ENCODE measurements around the gene PIN1. TPM values are rescaled to one million over a fixed set of nuclear protein-coding genes. Genes with fewer than 3 reads are reported as not detected.
"Not testable (repeated sequence)": the region's sequence is repeated elsewhere in the genome, so short reads cannot be mapped to it uniquely, and the experiment has no call there.

PIN1 gene
- polyA plus RNA-seq = 77.4 TPM

DNA sequence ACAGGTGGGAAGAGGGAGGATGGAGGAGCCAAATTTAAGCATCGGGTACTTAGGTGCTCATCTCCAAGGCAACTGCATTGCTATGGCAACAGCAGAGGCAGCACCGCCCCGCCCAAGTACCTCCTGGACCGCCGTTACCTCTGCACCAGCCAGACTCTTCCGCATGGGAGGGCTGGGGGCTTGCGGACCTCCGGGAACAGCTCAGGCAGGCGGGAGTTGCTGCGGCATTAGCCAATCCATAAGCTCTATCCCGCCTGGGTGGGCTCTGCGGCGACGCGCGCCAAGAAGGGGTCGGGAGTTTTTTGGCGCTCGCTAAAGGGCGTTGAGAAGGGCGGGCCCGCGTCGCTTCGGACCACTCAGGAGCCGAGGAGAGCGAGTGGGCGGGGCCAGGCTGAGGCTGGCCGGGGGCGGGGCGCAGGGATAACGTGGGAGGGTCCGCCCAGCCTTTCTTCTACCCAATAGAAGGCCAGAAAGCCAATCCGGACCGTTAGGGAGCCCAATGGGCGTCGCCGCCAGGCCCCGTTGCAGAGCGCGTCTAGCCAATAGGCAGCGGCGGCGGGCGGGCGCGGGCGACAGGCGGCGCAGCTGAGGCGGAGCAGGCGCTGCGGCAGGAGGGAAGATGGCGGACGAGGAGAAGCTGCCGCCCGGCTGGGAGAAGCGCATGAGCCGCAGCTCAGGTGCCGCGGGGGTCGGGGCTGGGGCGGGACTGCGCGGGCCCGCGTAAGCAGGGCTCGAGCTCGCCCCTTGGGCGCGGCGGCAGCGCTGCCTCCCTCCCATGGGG is at the start of gene PIN1:
PIN1 (plus strand) TSS at position 593 of the 781 bp plus-strand sequence; CDS start at position 620, 27 bp downstream.
- Mint-ChIP-seq H3K9me3 (no peaks in the 10 kb centered on the region), H3K27me3 (no peaks in the 10 kb centered on the region), H3K36me3 (peaks cover 9% of the 10 kb centered on the region), H3K4me1 (peaks cover 4 to 15% (median 11%) of the 10 kb centered on the region in 3 donors), H3K4me3 (peak within 1 kb of the TSS; percentile 93 to 99 (median 98)), H3K27ac (peak within 1 kb of the TSS; percentile 67 to 98 (median 93))

DNA sequence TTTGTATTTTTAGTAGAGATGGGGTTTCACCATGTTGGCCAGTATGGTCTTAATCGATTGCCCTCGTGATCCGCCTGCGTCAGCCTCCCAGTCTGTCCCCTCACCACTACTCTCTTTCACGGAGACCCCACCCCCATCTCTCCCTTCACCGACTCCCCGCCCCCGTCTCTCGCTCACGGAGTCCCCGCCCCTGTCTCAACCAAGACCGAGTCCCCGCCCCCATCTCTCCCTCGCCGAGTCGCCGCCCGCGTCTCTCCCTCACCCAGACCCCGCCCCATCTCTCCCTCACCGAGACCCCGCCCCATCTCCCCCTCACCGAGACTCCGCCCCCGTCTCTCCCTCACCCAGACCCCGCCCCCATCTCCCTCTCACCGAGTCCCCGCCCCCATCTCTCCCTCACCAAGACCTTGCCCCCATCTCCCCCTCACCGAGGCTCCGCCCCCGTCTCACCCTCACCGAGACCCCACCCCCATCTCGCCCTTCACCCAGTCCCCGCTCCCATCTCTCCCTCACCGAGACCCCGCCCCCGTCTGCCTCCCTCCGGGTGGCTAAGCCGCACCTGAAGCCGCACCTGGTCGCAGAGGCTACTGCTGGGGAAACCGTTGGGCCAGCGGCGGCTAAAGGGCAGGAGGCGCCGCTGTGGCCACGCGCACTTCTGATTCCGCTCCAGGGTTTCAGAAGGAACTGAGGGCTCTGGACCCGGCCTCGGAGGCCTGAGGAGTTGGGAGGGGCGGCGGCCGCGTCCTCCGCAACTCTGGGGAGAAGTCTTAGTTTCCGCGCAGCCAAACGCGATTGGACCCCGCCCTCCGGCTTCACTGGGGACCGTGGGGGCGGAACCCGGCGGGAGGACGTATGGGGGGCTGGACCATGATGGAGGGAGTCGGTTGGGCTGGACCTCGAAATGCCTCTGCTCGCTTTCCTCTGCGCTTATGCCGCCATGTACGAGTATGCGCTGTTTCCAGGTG is 49.5 kb upstream of the PIN1 start:
- Mint-ChIP-seq H3K36me3 (no peaks in the 10 kb centered on the region), H3K4me3 (peak overlapping the region; percentile 90 to 97 (median 94)), H3K27me3 (no peaks in the 10 kb centered on the region), H3K27ac (peak overlapping the region; percentile 87 to 97 (median 94)), H3K4me1 (peaks cover 6 to 11% (median 7%) of the 10 kb centered on the region in 3 donors), H3K9me3 (no peaks in the 10 kb centered on the region)

DNA sequence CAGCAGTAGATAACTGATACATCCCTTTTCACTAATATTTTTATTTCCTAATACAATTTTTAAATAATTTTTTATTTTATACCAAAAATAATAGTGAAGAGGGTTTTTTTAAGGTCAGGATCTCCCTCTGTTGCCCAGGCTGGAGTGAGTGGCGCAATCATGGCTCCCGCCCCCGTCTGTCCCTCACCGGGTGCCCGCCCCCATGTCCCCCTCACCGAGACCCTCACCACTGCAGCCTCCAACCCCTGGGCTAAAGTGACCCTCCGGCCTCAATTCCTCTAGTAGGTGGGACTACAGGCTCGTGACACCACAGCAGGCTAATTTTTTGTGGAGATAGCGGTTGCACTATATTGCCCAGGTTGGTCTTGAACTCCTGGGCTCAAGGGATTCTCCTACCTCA is 48.8 kb upstream of the PIN1 start:
- Mint-ChIP-seq H3K4me3 (peak overlapping the region; percentile 90 to 97 (median 94)), H3K36me3 (no peaks in the 10 kb centered on the region), H3K4me1 (peaks cover 6 to 14% (median 7%) of the 10 kb centered on the region in 3 donors), H3K27me3 (no peaks in the 10 kb centered on the region), H3K9me3 (no peaks in the 10 kb centered on the region), H3K27ac (peak overlapping the region in 2 of 3 donors; percentile 94 to 97)

DNA sequence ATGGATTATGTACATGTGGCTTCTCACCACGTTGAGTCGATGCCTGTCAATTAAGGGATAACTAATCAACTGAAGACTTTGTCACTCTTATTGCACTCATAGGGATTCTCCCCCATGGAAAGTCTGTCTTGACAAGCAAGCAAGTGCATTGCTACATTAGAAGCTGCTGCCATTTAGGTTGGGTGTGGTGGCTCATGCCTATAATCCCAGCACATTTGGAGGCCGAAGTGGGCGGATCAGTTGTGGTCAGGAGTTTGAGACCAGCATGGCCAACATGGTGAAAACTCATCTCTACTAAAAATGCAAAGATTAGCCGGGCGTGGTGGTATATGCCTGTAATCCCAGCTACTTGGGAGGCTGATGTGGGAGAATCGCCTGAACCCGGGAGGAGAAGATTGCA is 48.3 kb upstream of the PIN1 start:
- Mint-ChIP-seq H3K4me1 (peaks cover 6 to 16% (median 9%) of the 10 kb centered on the region in 3 donors), H3K27ac (peak overlapping the region in 1 of 3 donors; percentile 94), H3K4me3 (peak overlapping the region; percentile 70 to 97 (median 90)), H3K9me3 (no peaks in the 10 kb centered on the region), H3K27me3 (no peaks in the 10 kb centered on the region), H3K36me3 (no peaks in the 10 kb centered on the region)

DNA sequence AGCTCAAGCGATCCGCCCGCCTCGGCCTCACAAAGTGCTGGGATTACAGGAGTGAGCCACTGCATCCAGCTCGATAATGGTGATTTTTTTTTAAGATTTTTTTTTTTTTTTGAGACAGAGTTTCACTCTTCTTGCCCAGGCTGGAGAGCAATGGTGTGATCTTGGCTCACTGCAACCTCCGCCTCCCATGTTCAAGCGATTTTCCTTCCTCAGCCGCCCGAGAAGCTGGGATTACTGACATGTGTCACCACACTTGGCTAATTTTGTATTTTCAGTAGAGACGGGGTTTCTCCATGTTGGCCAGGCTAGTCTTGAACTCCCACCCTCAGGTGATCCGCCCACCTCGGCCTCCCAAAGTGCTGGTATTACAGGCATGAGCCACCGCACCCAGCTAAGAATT is 46.5 kb upstream of the PIN1 start:
- not testable (repeated sequence) for H3K36me3 Mint-ChIP-seq, H3K27me3 Mint-ChIP-seq, H3K9me3 Mint-ChIP-seq
- Mint-ChIP-seq H3K27ac (peak overlapping the region in 1 of 3 donors; percentile 90), H3K4me1 (peaks cover 10 to 21% (median 14%) of the 10 kb centered on the region in 3 donors), H3K4me3 (peak overlapping the region in 2 of 4 donors; percentile 22 to 68)

DNA sequence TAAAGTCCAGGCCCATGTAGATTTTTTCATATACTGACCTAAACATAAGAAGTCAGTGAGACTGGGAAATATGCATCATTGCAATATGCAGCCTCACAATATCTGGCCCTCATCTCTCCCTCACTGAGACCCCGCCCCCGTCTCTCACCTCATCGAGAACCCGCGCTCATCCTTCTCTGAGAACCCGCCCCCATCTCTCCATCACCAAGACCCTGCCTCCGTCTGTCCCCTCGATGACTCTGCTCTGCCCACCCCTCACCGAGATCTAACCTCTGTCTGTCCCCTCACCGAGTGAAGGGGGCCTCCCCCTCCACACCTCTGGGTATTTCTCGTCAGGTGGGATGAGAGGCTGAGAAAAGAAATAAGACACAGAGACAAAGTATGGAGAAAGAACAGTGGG is 46.1 kb upstream of the PIN1 start:
- no peaks in the 10 kb centered on the region for H3K36me3 Mint-ChIP-seq
- no peaks in the 10 kb centered on the region for H3K27me3 Mint-ChIP-seq
- peaks cover 0 to 5% (median 3%) of the 10 kb centered on the region in 3 donors for H3K9me3 Mint-ChIP-seq
- peaks cover 12 to 21% (median 14%) of the 10 kb centered on the region in 3 donors for H3K4me1 Mint-ChIP-seq
- peak overlapping the region in 2 of 4 donors; percentile 25 to 68 for H3K4me3 Mint-ChIP-seq
- H3K27ac Mint-ChIP-seq = peak overlapping the region in 1 of 3 donors; percentile 90

DNA sequence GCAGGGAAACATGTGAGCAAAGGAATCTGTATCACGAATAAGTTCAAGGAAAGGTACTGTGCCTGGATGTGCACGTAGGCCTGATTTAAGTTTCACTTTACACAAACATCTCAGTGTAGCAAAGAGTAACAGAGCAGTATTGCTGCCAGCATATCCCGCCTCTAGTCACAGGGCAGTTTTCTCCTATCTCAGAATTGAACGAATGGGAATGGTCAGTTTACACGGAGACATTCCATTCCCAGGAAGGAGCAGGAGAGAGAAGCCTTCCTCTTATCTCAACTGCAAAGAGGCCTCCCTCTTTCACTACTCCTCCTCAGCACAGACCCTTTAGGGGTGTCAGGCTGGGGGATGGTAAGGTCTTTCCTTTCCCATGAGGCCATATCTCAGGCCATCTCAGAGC is 45.5 kb upstream of the PIN1 start:
- not testable (repeated sequence) for H3K27me3 Mint-ChIP-seq, H3K9me3 Mint-ChIP-seq, H3K36me3 Mint-ChIP-seq
- Mint-ChIP-seq H3K4me3 (peak overlapping the region in 3 of 4 donors; percentile 25 to 85 (median 27)), H3K27ac (peak overlapping the region in 1 of 3 donors; percentile 90), H3K4me1 (peaks cover 12 to 21% (median 13%) of the 10 kb centered on the region in 3 donors)

DNA sequence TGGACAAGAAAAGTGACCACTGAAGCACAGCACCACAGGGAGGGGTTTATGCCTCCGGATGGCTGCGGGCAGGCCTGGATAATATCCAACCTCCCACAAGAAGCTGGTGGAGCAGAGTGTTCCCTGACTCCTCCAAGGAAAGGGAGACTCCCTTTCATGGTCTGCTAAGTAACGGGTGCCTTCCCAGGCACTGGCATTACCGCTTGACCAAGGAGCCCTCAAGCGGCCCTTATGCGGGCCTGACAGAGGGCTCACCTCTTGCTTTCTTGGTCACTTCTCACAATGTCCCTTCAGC is 44.1 kb upstream of the PIN1 start:
- not testable (repeated sequence) for H3K27me3 Mint-ChIP-seq, H3K36me3 Mint-ChIP-seq, H3K9me3 Mint-ChIP-seq
- peak overlapping the region in 1 of 4 donors; percentile 93 for H3K4me3 Mint-ChIP-seq
- H3K4me1 Mint-ChIP-seq = peaks cover 11 to 18% (median 14%) of the 10 kb centered on the region in 3 donors
- H3K27ac Mint-ChIP-seq = peak overlapping the region in 1 of 3 donors; percentile 87

DNA sequence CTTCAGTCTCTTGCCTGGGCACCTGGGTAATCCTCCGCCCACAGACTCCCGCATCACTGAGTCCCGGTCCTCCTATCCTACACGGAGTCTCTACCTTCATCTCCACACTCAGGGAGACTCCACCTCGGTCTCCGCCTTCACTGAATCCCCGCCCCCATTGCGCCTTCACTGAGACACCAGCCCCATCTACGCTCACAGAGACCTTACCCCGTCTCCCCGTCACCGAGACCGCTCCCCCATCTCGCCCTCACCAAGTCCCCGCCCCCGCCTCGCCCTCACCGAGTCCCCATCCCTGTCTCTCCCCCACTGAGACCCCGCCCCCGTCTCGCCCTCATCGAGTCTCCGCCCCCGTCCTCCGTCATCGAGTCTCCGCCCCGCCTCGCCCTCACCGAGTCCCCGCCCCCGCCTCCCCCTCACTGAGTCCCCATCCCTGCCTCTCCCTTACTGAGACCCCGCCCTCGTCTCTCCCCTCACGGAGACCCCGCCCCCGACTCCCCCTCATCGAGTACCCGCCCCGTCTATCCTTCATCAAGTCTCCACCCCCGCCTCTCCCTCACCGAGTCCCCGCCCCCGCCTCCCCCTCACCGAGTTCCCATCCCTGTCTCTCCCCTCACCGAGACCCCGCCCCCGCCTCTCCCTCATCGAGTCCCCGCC is 43.4 kb upstream of the PIN1 start:
- H3K27ac Mint-ChIP-seq = peak overlapping the region in 2 of 3 donors; percentile 74 to 87
- H3K4me3 Mint-ChIP-seq = peak overlapping the region; percentile 83 to 93 (median 92)
- no peaks in the 10 kb centered on the region for H3K27me3 Mint-ChIP-seq
- no peaks in the 10 kb centered on the region for H3K36me3 Mint-ChIP-seq
- peaks cover 0 to 5% (median 3%) of the 10 kb centered on the region in 3 donors for H3K9me3 Mint-ChIP-seq
- peaks cover 12 to 19% (median 18%) of the 10 kb centered on the region in 3 donors for H3K4me1 Mint-ChIP-seq

DNA sequence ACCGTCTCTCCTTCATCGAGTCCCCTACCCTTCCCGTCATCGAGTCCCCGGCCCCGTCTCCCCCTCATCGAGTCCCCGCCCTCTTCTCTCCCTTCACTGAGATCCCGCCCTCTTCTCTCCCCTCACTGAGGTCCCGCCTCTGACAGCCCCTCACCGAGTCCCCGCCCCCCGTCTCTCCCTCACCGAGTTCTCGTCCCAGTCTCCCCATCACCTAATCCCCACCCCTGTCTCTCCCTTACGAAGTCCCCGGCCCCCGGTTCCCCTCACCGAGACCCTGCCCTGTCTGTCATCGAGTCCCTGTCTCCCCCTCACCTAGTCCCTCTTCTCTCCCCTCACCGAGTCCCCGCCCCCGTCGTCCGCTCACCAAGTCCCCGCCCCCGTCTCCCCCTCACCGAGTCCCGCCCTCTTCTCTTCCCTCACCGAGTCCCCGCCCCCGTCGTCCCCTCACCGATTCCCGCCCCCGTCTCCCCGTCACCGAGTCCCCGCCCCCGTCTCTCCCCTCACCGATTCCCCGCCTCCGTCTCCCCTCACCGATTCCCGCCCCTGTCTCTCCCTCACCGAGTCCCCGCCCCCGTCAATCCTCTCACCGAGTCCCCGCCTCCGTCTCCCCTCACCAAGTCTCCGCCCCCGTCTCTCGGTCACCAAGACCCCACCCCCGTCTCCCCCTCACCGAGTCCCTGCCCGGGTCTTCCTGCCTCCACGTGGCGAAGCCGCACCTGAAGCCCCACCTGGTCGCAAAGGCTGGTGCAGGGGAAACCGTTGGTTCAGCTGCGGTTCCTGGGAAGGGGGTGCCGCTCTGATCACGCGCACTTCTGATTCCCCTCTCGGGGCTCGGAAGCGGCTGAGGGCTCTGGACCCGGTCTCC is 42.7 kb upstream of the PIN1 start:
- no peaks in the 10 kb centered on the region for H3K36me3 Mint-ChIP-seq
- H3K27me3 Mint-ChIP-seq = no peaks in the 10 kb centered on the region
- H3K9me3 Mint-ChIP-seq = peaks cover 0 to 5% (median 3%) of the 10 kb centered on the region in 3 donors
- peaks cover 12 to 19% (median 18%) of the 10 kb centered on the region in 3 donors for H3K4me1 Mint-ChIP-seq
- peak overlapping the region; percentile 83 to 93 (median 92) for H3K4me3 Mint-ChIP-seq
- H3K27ac Mint-ChIP-seq = peak overlapping the region in 2 of 3 donors; percentile 74 to 91

DNA sequence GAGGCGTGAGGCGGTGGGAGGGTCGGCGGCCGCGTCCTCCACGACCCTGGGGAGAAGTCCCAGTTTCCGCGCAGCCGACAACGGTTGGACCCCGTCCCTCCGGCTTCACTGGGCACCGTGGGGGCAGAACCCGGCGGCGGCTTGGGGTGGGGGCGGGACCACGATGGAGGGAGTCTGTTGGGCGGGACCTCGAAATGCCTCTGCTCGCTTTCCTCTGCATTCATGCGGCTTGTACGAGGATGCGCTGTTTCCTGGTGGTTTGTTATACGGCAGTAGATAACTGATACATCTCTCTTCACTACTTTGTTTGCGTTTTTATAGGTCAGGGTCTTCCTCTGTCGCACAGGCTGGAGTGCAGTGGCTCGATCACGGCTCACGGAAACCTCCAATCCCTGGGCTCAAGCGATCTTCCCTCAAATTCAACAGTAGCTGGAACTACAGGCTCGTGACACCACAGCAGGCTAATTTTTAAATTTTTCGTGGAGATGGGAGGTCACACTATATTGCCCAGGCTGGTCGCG is 42.0 kb upstream of the PIN1 start:
- Mint-ChIP-seq H3K27me3 (no peaks in the 10 kb centered on the region), H3K27ac (peak overlapping the region in 2 of 3 donors; percentile 74 to 91), H3K4me1 (peaks cover 12 to 19% (median 18%) of the 10 kb centered on the region in 3 donors), H3K4me3 (peak overlapping the region; percentile 83 to 93 (median 92)), H3K9me3 (peaks cover 0 to 5% (median 3%) of the 10 kb centered on the region in 3 donors), H3K36me3 (no peaks in the 10 kb centered on the region)

DNA sequence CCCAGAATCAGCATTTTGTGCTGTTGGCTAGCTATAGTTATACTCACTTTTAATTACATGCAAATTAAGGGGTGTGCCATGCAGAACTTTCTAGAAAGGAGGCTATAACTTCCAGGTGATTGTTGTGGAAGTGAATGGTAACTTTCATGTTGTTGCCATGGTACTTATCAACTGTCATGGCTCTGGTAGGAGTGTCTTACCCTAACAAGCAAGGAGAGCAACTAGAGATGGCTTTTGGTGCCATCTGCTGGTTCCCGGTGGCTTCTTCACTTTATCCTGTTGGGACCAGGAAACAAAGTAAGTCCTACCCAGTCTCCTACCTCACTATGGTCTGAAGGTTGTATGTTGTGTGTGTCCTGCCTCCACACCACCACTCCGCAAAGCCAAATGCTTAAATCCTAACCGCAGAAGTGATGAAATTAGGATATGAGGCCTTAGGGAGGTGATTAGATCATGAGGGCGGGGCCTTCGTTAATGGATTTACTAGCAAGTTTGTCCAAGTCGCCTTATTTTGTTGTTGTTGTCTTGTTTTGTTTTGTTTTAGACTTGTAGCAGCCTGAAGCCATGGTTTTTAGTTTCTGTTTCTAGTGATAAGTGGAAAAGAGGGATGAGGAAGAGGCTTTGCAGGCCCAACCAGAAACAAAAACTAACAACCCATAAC is 38.9 kb upstream of the PIN1 start:
- Mint-ChIP-seq H3K9me3 (peaks cover 0 to 5% (median 3%) of the 10 kb centered on the region in 3 donors), H3K36me3 (no peaks in the 10 kb centered on the region), H3K27ac (peak overlapping the region; percentile 61 to 92 (median 66)), H3K4me3 (peak overlapping the region in 3 of 4 donors; percentile 34 to 73 (median 37)), H3K27me3 (no peaks in the 10 kb centered on the region), H3K4me1 (peaks cover 11 to 17% (median 14%) of the 10 kb centered on the region in 3 donors)

DNA sequence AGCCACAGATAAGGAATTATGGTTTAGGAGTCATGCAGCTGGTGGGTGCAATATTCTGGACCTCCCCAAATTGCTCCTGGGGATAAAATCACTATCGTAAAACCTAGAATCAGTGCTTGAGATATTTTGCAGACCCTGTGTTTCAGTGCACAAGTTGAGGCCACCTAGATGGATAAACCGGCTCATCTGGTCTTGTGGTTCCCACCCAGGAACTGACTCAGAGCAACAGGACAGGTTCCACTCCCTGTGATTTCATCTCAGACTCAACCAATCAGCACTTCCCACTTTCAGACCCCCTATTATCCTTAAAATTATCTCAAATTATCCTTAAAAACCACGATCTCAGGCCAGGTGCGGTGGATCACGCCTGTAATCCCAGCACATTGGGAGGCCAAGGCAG is 37.2 kb upstream of the PIN1 start:
- no peak overlapping the region for H3K27ac Mint-ChIP-seq
- peaks cover 0 to 5% (median 3%) of the 10 kb centered on the region in 3 donors for H3K9me3 Mint-ChIP-seq
- H3K4me1 Mint-ChIP-seq = peaks cover 11 to 15% (median 11%) of the 10 kb centered on the region in 3 donors
- H3K36me3 Mint-ChIP-seq = no peaks in the 10 kb centered on the region
- no peaks in the 10 kb centered on the region for H3K27me3 Mint-ChIP-seq
- no peak overlapping the region for H3K4me3 Mint-ChIP-seq

Measured in IgD-negative memory B cell (primary cell).